Astrocyte (in vitro differentiated cells and primary cell): ENCODE data around the gene VSIG2. TPM values are rescaled to one million over a fixed set of nuclear protein-coding genes. Genes with fewer than 3 reads are reported as not detected.
A peak's percentile ranks its signal among the peaks of the same experiment; 100 is the strongest.

Experiments used
- DNase-seq: peaks from one replicate; pipeline ENCODE4 v3.0.0-alpha.2; 2010; ENCODE audit warnings: low read depth
- FAIRE-seq: peaks from 2 replicates; lab custom pipeline; 2011; peaks lifted over from hg19 to GRCh38; lab: Jason Lieb, UNC
- H2AFZ ChIP-seq: 2 replicates; pipeline ENCODE4 v1.6.0; 2012; ENCODE audit warnings: low read depth, low read length, inconsistent platforms
- H3K27ac ChIP-seq: 2 replicates; pipeline ENCODE4 v1.5.1; 2011; ENCODE audit warnings: low read depth, low read length, inconsistent platforms
- H3K27me3 ChIP-seq: 2 replicates; pipeline ENCODE4 v1.6.0; 2011; ENCODE audit warnings: low read length, inconsistent platforms; ENCODE audit not compliant: insufficient read depth
- H3K36me3 ChIP-seq: 2 replicates; pipeline ENCODE4 v1.5.1; 2011; ENCODE audit warnings: low read length, inconsistent platforms; ENCODE audit not compliant: insufficient read depth
- H3K4me1 ChIP-seq: 2 replicates; pipeline ENCODE4 v1.5.1; 2011; ENCODE audit warnings: low read length, inconsistent platforms; ENCODE audit not compliant: insufficient read depth
- H3K4me2 ChIP-seq: 2 replicates; pipeline ENCODE4 v1.6.0; 2012; ENCODE audit warnings: low read length, inconsistent platforms
- H3K4me3 ChIP-seq: 2 replicates; pipeline ENCODE4 v1.5.1; 2011; ENCODE audit warnings: low read depth, mild to moderate bottlenecking, low read length, inconsistent platforms; ENCODE audit not compliant: insufficient read depth
- H3K79me2 ChIP-seq: 2 replicates; pipeline ENCODE4 v1.6.0; 2012; ENCODE audit warnings: mild to moderate bottlenecking, low read length, inconsistent platforms; ENCODE audit not compliant: insufficient read depth
- H3K9ac ChIP-seq: 2 replicates; pipeline ENCODE4 v1.6.0; 2012; ENCODE audit warnings: mild to moderate bottlenecking, low read length, inconsistent platforms
- H3K9me3 ChIP-seq: 2 replicates; pipeline ENCODE4 v1.5.1; 2012; ENCODE audit warnings: low read depth, mild to moderate bottlenecking, low read length, inconsistent platforms; ENCODE audit not compliant: insufficient read depth
- H4K20me1 ChIP-seq: 2 replicates; pipeline ENCODE4 v1.6.0; 2012; ENCODE audit warnings: low read length, inconsistent platforms; ENCODE audit not compliant: insufficient read depth
- H3K27ac Mint-ChIP-seq: one replicate; pipeline ENCODE4 v1.8.0; 2021; ENCODE audit warnings: mild to moderate bottlenecking, mixed read lengths; ENCODE audit not compliant: unreplicated experiment
- H3K27me3 Mint-ChIP-seq: one replicate; pipeline ENCODE4 v1.8.0; 2021; ENCODE audit warnings: low read depth, mixed read lengths; ENCODE audit not compliant: unreplicated experiment
- H3K36me3 Mint-ChIP-seq: one replicate; pipeline ENCODE4 v1.8.0; 2021; ENCODE audit warnings: low read depth, mixed read lengths; ENCODE audit not compliant: unreplicated experiment
- H3K4me1 Mint-ChIP-seq: one replicate; pipeline ENCODE4 v1.8.0; 2021; ENCODE audit warnings: low read depth, mixed read lengths; ENCODE audit not compliant: unreplicated experiment
- H3K4me3 Mint-ChIP-seq: one replicate; pipeline ENCODE4 v1.8.0; 2021; ENCODE audit warnings: mild to moderate bottlenecking, moderate library complexity, mixed read lengths; ENCODE audit not compliant: unreplicated experiment
- H3K9me3 Mint-ChIP-seq: one replicate; pipeline ENCODE4 v1.8.0; 2021; ENCODE audit warnings: mild to moderate bottlenecking, mixed read lengths; ENCODE audit not compliant: unreplicated experiment
- EZH2 ChIP-seq: IDR thresholded peaks from 2 replicates; pipeline ENCODE4 v1.6.1; 2012; ENCODE audit warnings: mild to moderate bottlenecking, low read length, inconsistent platforms; ENCODE audit not compliant: insufficient read depth
- total RNA-seq: library from RNA; stranded (reverse); gene quantifications from 2 replicates; pipeline ENCODE4 v1.2.1, GENCODE V29; 2021
- TF ChIP-seq, protein P1 (sequence below): IDR thresholded peaks from 2 replicates; pipeline ENCODE4 v1.5.1; 2011; ENCODE audit warnings: low read depth, mild to moderate bottlenecking, inconsistent platforms, low read length, moderate library complexity; ENCODE audit not compliant: insufficient read depth

The VSIG2 gene
- total RNA-seq, 1 donor from 2014 or later: 0.18 TPM

DNA sequence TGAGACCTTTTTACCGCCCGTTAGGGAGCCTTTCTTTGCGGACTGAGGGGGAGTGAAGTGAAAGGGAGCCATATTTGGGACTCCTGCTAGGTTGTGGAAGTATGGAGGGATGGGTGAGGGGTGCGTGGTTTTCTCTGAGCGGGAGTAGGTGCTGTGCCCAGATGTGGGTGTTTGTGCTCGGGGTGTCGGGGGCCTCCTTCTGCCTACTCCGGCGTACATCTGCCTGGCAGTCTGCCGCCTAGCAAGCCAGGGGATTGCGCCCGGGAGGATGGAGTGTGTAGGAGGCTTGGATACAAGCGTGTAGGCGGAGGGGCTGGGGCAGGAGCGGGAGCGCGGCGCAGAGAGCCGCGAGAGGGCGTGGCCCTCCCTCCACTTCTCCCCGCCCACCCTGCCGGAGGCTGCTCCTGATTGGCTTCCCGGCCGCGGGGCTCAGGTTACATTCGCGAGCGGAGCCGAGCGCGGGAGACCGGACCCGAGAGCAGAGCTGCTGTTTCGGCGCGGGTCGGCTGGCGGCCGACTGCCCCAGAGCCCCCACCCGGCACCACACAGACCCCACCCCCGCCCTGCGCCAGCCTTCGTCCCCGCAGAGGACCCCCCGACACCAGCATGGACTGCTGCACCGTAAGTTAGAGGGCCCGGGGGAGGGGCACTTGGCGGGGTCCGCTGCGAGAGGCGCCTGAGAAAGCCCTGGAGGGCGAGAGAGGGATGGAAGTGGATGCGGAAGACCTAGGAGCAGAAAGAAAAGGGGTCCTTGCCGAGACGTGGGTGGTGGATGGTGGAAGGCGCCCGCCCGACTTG lies 12.4 kb downstream of the VSIG2 start, which contains the start of gene NRGN:
Gene NRGN, plus strand, starts transcription at position 464 of the 798 bp plus-strand sequence. Its CDS starts 143 bp downstream, at position 607.
- Mint-ChIP-seq H3K27ac (no peak within 1 kb of the TSS), H3K27me3 (peaks cover 82% of the 10 kb centered on the region)
- no peak for FAIRE-seq

DNA sequence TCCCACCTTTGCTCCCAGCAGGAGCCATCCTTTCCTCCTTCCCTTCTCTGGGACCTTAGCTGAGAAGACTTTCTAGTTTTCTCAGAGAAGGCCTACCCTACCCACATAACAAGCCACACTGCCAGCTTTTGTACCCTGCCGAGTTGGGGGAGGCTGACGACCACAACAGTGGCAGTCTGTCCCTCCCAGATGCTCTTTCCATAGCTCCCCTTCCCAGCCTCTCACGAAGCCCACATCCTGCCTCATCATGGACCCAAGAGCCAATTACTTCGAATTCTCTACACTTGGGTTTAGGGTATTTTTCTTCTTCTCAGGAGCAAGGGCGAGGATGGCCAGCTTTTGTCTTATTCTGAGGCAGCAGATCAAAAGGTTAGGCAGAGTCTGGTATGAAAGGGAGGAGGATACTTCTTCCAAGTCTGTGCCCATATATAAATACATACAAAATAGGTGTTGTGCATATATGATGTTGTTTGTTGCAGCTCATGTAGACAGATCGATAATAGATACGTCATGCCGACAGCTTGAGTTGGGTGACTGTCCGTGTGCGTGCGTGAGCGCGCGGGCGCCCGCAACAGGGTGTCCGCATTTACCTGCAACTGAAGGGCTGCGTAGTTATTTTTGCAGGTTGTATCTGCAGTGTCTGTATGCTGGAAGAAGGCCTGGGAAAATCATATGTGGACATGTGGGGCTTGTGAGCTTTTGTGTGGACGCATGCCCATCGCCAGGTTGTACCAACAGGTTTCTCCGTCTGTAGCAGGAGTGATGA lies 13.2 kb downstream of the VSIG2 start:
- no peaks in the 10 kb centered on the region for H3K9me3 ChIP-seq
- DNase-seq: no peak
- no peaks in the 10 kb centered on the region for H3K79me2 ChIP-seq
- H3K9ac ChIP-seq: peak overlapping the region; percentile 64
- peaks cover 5% of the 10 kb centered on the region for H3K4me1 ChIP-seq
- Mint-ChIP-seq H3K4me1 (peaks cover 7% of the 10 kb centered on the region), H3K9me3 (peaks cover 3% of the 10 kb centered on the region), H3K4me3 (peak overlapping the region; percentile 86), H3K27ac (no peak overlapping the region), H3K27me3 (peaks cover 82% of the 10 kb centered on the region), H3K36me3 (peaks cover 4% of the 10 kb centered on the region)
- no peaks in the 10 kb centered on the region for H3K36me3 ChIP-seq
- FAIRE-seq: no peak
- peak overlapping the region; percentile 60 for H3K4me3 ChIP-seq
- H3K27me3 ChIP-seq: peaks cover 13% of the 10 kb centered on the region
- H3K4me2 ChIP-seq: peak overlapping the region; percentile 99
- TF ChIP-seq, protein P1, sequence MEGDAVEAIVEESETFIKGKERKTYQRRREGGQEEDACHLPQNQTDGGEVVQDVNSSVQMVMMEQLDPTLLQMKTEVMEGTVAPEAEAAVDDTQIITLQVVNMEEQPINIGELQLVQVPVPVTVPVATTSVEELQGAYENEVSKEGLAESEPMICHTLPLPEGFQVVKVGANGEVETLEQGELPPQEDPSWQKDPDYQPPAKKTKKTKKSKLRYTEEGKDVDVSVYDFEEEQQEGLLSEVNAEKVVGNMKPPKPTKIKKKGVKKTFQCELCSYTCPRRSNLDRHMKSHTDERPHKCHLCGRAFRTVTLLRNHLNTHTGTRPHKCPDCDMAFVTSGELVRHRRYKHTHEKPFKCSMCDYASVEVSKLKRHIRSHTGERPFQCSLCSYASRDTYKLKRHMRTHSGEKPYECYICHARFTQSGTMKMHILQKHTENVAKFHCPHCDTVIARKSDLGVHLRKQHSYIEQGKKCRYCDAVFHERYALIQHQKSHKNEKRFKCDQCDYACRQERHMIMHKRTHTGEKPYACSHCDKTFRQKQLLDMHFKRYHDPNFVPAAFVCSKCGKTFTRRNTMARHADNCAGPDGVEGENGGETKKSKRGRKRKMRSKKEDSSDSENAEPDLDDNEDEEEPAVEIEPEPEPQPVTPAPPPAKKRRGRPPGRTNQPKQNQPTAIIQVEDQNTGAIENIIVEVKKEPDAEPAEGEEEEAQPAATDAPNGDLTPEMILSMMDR: no peak
- TF ChIP-seq EZH2: no peak
- peak overlapping the region; percentile 87 for H2AFZ ChIP-seq
- H4K20me1 ChIP-seq: peaks cover 4% of the 10 kb centered on the region
- no peak overlapping the region for H3K27ac ChIP-seq

More for the DNA sequence above, 12.4 kb downstream of the VSIG2 start, which contains the start of gene NRGN:
- no peaks in the 10 kb centered on the region for H3K79me2 ChIP-seq
- peaks cover 4% of the 10 kb centered on the region for H4K20me1 ChIP-seq
- H3K4me1 ChIP-seq: peaks cover 5% of the 10 kb centered on the region
- peak within 1 kb of the TSS; percentile 69 for H3K9ac ChIP-seq
- H3K9me3 ChIP-seq: no peaks in the 10 kb centered on the region
- H3K4me3 ChIP-seq: peak within 1 kb of the TSS; percentile 65
- peak; percentile 46 for TF ChIP-seq EZH2
- TF ChIP-seq, protein P1: no peak
- DNase-seq: peak; percentile 67
- H2AFZ ChIP-seq: peak within 1 kb of the TSS; percentile 95
- H3K27ac ChIP-seq: no peak within 1 kb of the TSS
- peaks cover 7% of the 10 kb centered on the region for H3K4me1 Mint-ChIP-seq
- peaks cover 4% of the 10 kb centered on the region for H3K36me3 Mint-ChIP-seq
- peak within 1 kb of the TSS; percentile 99 for H3K4me2 ChIP-seq
- H3K27me3 ChIP-seq: peaks cover 12% of the 10 kb centered on the region
- H3K9me3 Mint-ChIP-seq: peaks cover 3% of the 10 kb centered on the region
- H3K4me3 Mint-ChIP-seq: peak within 1 kb of the TSS; percentile 86
- no peaks in the 10 kb centered on the region for H3K36me3 ChIP-seq
